GM19438 (cell line): ENCODE results near the gene PSMF1.
"Not testable (repeated sequence)": the region's sequence is repeated elsewhere in the genome, so short reads cannot be mapped to it uniquely, and the experiment has no call there.

Experiments
- ATAC-seq: cut with Tn5 transposase; IDR thresholded peaks from one replicate; pipeline ENCODE4 v1.9.1; 2021; ENCODE audit warnings: low read depth; ENCODE audit not compliant: unreplicated experiment

PSMF1 gene

GRCh38 chr20:1209447-1210387, 91.3 kb downstream of the PSMF1 start:
- ATAC-seq: no peak

DNA sequence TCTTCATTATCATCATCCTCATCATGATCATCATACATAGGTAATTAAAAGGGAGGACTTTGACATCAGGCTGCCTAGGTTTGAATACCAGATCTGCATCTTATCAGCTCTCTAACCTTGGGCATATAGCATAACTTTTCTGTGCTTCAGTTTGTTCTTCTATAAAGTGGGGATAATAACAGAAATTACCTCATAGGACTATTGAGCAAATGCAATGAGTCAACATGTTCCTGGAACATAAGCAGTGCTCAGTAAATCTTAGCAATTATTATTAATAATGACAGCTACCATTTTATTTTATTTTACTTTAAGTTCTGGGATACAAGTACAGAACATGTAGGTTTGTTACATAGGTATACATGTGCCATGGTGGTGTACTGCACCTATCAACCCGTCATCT, 92.1 kb downstream of the PSMF1 start:
- no peak for ATAC-seq

- ATAC-seq: no peak
Measured at GRCh38 chr20:1212023-1212422, 93.6 kb downstream of the PSMF1 start.

DNA sequence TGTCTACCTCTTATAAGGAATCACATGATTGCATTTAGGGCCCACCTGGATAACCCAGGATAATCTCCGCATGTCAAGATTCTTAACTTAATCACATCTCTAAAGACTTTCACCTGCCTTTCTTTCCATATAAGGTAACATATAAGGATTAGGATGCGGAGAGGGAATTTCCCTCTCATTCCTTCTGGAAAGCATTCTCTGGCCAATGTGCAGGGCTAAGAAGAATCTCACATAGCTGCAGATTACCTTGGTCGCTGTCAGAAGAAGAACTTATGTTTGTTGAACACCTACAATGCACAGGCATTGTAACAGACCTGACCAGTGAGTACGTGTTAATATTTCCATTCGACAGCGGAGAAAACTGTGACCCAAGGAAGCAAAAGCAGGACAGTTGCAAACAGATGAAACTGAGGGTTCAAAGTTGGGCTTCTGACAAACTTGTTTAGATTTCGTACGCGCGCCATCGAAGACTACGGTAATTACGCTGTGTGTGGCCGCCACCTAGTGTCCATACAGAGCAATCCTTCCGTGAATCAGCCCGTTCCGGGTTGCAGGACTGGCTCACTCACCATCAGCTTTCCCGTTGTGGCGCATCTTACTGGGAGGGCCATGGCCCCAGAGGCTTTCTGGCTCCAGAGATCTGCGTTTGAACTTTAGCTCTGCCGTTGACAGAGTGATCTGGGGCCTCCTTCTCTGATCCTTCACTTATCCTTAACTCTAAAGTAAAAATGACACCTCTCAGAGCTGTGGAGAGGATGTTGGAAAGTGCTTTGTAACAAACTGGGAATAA, 94.4 kb downstream of the PSMF1 start:
- ATAC-seq: no peak

- ATAC-seq: no peak
Measured at GRCh38 chr20:1214838-1215261, 96.4 kb downstream of the PSMF1 start.

DNA sequence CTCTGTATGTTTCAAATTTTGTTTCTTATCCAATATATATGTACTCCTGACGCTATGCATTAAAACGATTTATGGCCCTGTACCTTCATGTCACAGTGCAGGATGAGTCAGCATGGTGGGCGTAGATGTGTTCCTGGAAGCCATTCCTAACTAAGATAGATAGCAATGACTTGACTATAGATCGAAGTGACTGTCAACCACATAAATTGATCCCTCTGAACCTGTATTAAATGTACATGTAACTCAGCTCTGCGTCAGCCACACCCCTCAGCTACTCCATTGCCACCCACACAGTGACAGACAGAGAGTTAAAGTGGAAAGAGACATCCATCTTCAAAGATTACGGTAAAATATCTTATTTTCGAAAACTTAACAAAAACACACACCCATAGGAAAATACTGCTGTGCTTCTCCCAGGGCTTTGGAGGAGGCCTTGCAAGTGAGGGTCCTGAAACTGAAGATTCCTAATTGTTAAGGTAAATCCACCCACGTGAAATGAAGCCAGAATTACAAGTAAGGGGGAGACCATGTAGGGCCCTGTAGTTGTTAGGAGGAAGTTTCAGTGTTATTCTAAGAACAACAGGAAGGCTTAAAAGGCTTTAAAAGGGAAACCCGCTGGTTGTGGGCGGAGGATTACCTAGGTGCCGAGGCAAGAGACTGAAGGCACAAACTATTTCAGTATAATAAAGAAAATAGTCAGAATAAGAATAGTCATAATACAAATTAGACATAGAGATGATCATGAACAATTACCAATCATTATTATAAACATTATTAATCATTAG, 97.2 kb downstream of the PSMF1 start:
- no peak for ATAC-seq

GRCh38 chr20:1216527-1217427, 98.4 kb downstream of the PSMF1 start:
- not testable (repeated sequence) for ATAC-seq
